Body of pancreas (tissue), 4 donors: ENCODE data around the gene ASRGL1.
"Not testable (repeated sequence)": the region's sequence is repeated elsewhere in the genome, so short reads cannot be mapped to it uniquely, and the experiment has no call there.

Experiments used
- POLR2A ChIP-seq, 3 donors: fragments of 450-650 bp; IDR thresholded peaks; one replicate each; pipeline ENCODE4 v1.6.1; 2016; ENCODE audit warnings: antibody characterized with exemption in 3 of 3, mild to moderate bottlenecking in 2 of 3
- TF ChIP-seq, protein P1 (sequence below), 7 experiments: fragments of 450-650 bp in 4 of 7; fragments of 200-600 bp in 3 of 7; sonication (generic) in 3 of 7; IDR thresholded peaks; one replicate each; pipeline ENCODE4 v1.5.1; 2016 to 2019; ENCODE audit warnings: antibody characterized with exemption in 7 of 7

GRCh38 chr11:62336949-62337302, 322 bp upstream of the ASRGL1 start:
- TF ChIP-seq, protein P1, sequence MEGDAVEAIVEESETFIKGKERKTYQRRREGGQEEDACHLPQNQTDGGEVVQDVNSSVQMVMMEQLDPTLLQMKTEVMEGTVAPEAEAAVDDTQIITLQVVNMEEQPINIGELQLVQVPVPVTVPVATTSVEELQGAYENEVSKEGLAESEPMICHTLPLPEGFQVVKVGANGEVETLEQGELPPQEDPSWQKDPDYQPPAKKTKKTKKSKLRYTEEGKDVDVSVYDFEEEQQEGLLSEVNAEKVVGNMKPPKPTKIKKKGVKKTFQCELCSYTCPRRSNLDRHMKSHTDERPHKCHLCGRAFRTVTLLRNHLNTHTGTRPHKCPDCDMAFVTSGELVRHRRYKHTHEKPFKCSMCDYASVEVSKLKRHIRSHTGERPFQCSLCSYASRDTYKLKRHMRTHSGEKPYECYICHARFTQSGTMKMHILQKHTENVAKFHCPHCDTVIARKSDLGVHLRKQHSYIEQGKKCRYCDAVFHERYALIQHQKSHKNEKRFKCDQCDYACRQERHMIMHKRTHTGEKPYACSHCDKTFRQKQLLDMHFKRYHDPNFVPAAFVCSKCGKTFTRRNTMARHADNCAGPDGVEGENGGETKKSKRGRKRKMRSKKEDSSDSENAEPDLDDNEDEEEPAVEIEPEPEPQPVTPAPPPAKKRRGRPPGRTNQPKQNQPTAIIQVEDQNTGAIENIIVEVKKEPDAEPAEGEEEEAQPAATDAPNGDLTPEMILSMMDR (IDR thresholded peaks at IDR 0.05), result not testable (repeated sequence)
- TF ChIP-seq POLR2A (IDR thresholded peaks at IDR 0.05), result not testable (repeated sequence)
